Neural progenitor cell (in vitro differentiated cells): Measurements from ENCODE around the gene GDPD3. TPM values are rescaled to one million over a fixed set of nuclear protein-coding genes. Genes with fewer than 3 reads are reported as not detected.

Experiments
- DNase-seq: peaks from one replicate; pipeline ENCODE4 v3.0.0-alpha.2; 2016; ENCODE audit warnings: low spot score
- H2AFZ ChIP-seq: fragments of 200-600 bp; sonication (generic); replicated peaks from 2 replicates; pipeline ENCODE4 v1.6.1; 2016; ENCODE audit warnings: antibody characterized with exemption
- H3F3A ChIP-seq: fragments of 200-600 bp; sonication (generic); 2 replicates; pipeline ENCODE4 v1.6.1; 2016; ENCODE audit warnings: antibody characterized with exemption, low read depth
- H3K27ac ChIP-seq: fragments of 200-600 bp; sonication (generic); 2 replicates; pipeline ENCODE4 v1.5.1; 2016; ENCODE audit warnings: mild to moderate bottlenecking
- H3K27me3 ChIP-seq: fragments of 200-600 bp; sonication (generic); 2 replicates; pipeline ENCODE4 v1.6.1; 2016; ENCODE audit warnings: mild to moderate bottlenecking, moderate library complexity
- H3K36me3 ChIP-seq: fragments of 200-600 bp; sonication (generic); 2 replicates; pipeline ENCODE4 v1.5.1; 2016
- H3K4me1 ChIP-seq: fragments of 200-600 bp; sonication (generic); 2 replicates; pipeline ENCODE4 v1.6.1; 2016; ENCODE audit warnings: mixed run types
- H3K4me2 ChIP-seq: fragments of 200-600 bp; sonication (generic); 2 replicates; pipeline ENCODE4 v1.6.1; 2016
- H3K4me3 ChIP-seq: fragments of 200-600 bp; sonication (generic); 2 replicates; pipeline ENCODE4 v1.5.1; 2016
- H3K79me2 ChIP-seq: fragments of 200-600 bp; sonication (generic); 2 replicates; pipeline ENCODE4 v1.6.1; 2016; ENCODE audit warnings: low read depth
- H3K9ac ChIP-seq: fragments of 200-600 bp; sonication (generic); 2 replicates; pipeline ENCODE4 v1.6.1; 2016
- H3K9me3 ChIP-seq: fragments of 200-600 bp; sonication (generic); 2 replicates; pipeline ENCODE4 v1.5.1; 2016; ENCODE audit warnings: low read depth
- H4K20me1 ChIP-seq: fragments of 200-600 bp; sonication (generic); 2 replicates; pipeline ENCODE4 v1.6.1; 2016; ENCODE audit warnings: low read depth
- H3K27ac Mint-ChIP-seq: 3 replicates; pipeline ENCODE4 v1.8.0; 2021; ENCODE audit warnings: mixed read lengths
- H3K27me3 Mint-ChIP-seq: 2 replicates; pipeline ENCODE4 v1.8.0; 2022; ENCODE audit warnings: low read depth, mild to moderate bottlenecking, inconsistent platforms, moderate library complexity, mixed read lengths; ENCODE audit not compliant: insufficient read depth
- H3K36me3 Mint-ChIP-seq: 3 replicates; pipeline ENCODE4 v1.8.0; 2021; ENCODE audit warnings: mixed read lengths
- H3K4me1 Mint-ChIP-seq: 3 replicates; pipeline ENCODE4 v1.8.0; 2021; ENCODE audit warnings: mixed read lengths
- H3K4me3 Mint-ChIP-seq: 3 replicates; pipeline ENCODE4 v1.8.0; 2021; ENCODE audit warnings: mild to moderate bottlenecking, moderate library complexity, mixed read lengths
- H3K9me3 Mint-ChIP-seq: 3 replicates; pipeline ENCODE4 v1.8.0; 2020; ENCODE audit warnings: mixed read lengths
- CTCF ChIP-seq: fragments of 200-600 bp; sonication (generic); IDR thresholded peaks from 2 replicates; pipeline ENCODE4 v1.5.1; 2017; ENCODE audit warnings: antibody characterized with exemption, mild to moderate bottlenecking
- EZH2 ChIP-seq: fragments of 200-600 bp; sonication (generic); IDR thresholded peaks from 2 replicates; pipeline ENCODE4 v1.6.1; 2017; ENCODE audit warnings: antibody characterized with exemption, mild to moderate bottlenecking, moderate library complexity
- EZH2phosphoT487 ChIP-seq: fragments of 200-600 bp; sonication (generic); IDR thresholded peaks from 2 replicates; pipeline ENCODE4 v1.6.1; 2017; ENCODE audit warnings: antibody characterized with exemption
- total RNA-seq: library from RNA; depleted of rRNA; stranded (reverse); fragments of >200 nt; gene quantifications from 2 replicates; pipeline ENCODE4 v1.2.3, GENCODE V29; 2015; ENCODE audit warnings: low replicate concordance

The GDPD3 gene
- total RNA-seq, 1 donor from 2014 or later, result 0.13 TPM

DNA sequence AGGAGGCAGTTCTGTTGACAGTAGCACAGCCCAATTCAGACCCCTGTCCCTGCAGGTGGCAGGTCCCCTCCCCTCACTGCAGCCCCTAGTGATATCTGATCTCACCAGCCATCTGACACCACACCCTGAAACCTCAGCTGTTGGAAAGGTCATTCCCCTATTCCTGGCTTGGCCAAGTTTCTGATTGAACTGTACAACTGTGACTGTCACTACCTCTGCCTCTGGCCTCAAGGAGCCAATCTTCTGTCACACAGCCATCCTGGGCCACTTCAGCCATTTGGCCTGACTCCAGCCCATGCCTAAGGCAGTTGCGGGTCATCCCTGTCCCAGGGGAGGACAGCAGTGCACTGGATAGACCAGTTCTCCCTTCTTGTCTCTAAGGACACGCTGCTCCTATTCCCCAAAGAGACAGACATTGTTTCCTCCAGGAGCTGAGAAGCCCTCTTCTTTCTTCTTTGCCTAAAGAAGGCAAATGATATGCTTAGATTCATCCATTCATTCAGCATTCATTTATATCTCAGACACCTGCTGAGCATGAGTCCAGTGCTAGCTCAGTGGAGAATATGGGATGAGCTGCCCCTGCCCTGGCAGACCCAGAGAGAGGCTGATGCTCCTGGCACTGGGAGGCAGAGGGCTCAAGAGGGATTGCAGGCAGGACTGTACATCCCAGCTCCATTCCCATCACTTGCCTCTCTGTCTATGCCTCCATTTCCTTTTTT, 52.3 kb downstream of the GDPD3 start:
- Histone ChIP-seq H3K27ac (no peak overlapping the region), H3K9me3 (no peaks in the 10 kb centered on the region), H3K9ac (no peak overlapping the region), H3K4me1 (peaks cover 22% of the 10 kb centered on the region), H3K27me3 (no peaks in the 10 kb centered on the region), H3K79me2 (peaks cover 22% of the 10 kb centered on the region), H2AFZ (no peak overlapping the region), H3K36me3 (no peaks in the 10 kb centered on the region), H3K4me3 (no peak overlapping the region), H3F3A (peaks cover 31% of the 10 kb centered on the region), H4K20me1 (peaks cover 4% of the 10 kb centered on the region), H3K4me2 (peak overlapping the region; percentile 15)
- Mint-ChIP-seq H3K9me3 (no peaks in the 10 kb centered on the region), H3K4me3 (peak overlapping the region; percentile 67), H3K27me3 (peaks cover 4% of the 10 kb centered on the region), H3K4me1 (peaks cover 23% of the 10 kb centered on the region), H3K27ac (peak overlapping the region; percentile 92), H3K36me3 (peaks cover 11% of the 10 kb centered on the region)
- DNase-seq, result no peak
- TF ChIP-seq EZH2phosphoT487 (no peak), EZH2 (no peak), CTCF (no peak)

DNA sequence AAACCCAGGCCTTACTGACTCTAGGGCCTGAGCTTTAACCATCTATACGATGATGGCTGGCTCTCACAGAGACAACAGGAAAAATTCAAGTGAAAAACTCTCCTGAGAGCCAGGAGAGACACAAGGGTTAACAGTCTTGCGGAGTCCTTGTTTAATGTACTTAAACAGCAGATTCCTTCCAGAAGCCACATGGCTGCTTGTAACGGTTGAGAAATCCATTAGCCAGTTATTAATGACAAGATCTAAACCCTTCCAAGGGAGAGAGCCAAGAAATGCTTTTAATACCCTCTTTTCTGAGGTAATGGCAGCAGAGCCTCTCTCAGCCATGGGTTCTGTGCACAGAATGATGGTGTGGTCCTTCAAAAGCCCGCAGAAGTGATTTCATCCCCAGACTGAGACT, 53.0 kb downstream of the GDPD3 start:
- peaks cover 23% of the 10 kb centered on the region for H3K4me1 Mint-ChIP-seq
- H3F3A ChIP-seq, result peaks cover 31% of the 10 kb centered on the region
- peak overlapping the region; percentile 92 for H3K27ac Mint-ChIP-seq
- H3K36me3 ChIP-seq, result no peaks in the 10 kb centered on the region
- no peaks in the 10 kb centered on the region for H3K9me3 ChIP-seq
- H2AFZ ChIP-seq, result no peak overlapping the region
- H3K9me3 Mint-ChIP-seq, result no peaks in the 10 kb centered on the region
- H3K79me2 ChIP-seq, result peaks cover 18% of the 10 kb centered on the region
- peaks cover 11% of the 10 kb centered on the region for H3K36me3 Mint-ChIP-seq
- no peak overlapping the region for H3K9ac ChIP-seq
- peaks cover 4% of the 10 kb centered on the region for H3K27me3 Mint-ChIP-seq
- peaks cover 22% of the 10 kb centered on the region for H3K4me1 ChIP-seq
- DNase-seq, result no peak
- H4K20me1 ChIP-seq, result no peaks in the 10 kb centered on the region
- TF ChIP-seq EZH2phosphoT487 (no peak), CTCF (no peak), EZH2 (no peak)
- H3K4me3 ChIP-seq, result no peak overlapping the region
- H3K27me3 ChIP-seq, result no peaks in the 10 kb centered on the region
- H3K4me3 Mint-ChIP-seq, result peak overlapping the region; percentile 67
- H3K4me2 ChIP-seq, result no peak overlapping the region
- H3K27ac ChIP-seq, result no peak overlapping the region

GRCh38 chr16:30054959-30055553, 58.3 kb downstream of the GDPD3 start:
- H3K27ac Mint-ChIP-seq, result peak overlapping the region; percentile 53
- no peaks in the 10 kb centered on the region for H4K20me1 ChIP-seq
- no peaks in the 10 kb centered on the region for H3K9me3 ChIP-seq
- H3K27ac ChIP-seq, result no peak overlapping the region
- peaks cover 5% of the 10 kb centered on the region for H3K27me3 Mint-ChIP-seq
- H3K9me3 Mint-ChIP-seq, result no peaks in the 10 kb centered on the region
- peaks cover 7% of the 10 kb centered on the region for H3K36me3 Mint-ChIP-seq
- H3F3A ChIP-seq, result peaks cover 27% of the 10 kb centered on the region
- DNase-seq, result peak; percentile 79
- peaks cover 5% of the 10 kb centered on the region for H3K4me1 ChIP-seq
- H3K36me3 ChIP-seq, result no peaks in the 10 kb centered on the region
- H2AFZ ChIP-seq, result no peak overlapping the region
- no peaks in the 10 kb centered on the region for H3K79me2 ChIP-seq
- no peak for TF ChIP-seq EZH2
- TF ChIP-seq CTCF, result peak; percentile 78
- H3K4me1 Mint-ChIP-seq, result peaks cover 26% of the 10 kb centered on the region
- no peak overlapping the region for H3K4me3 ChIP-seq
- H3K9ac ChIP-seq, result no peak overlapping the region
- peak overlapping the region; percentile 88 for H3K4me3 Mint-ChIP-seq
- H3K27me3 ChIP-seq, result no peaks in the 10 kb centered on the region
- no peak overlapping the region for H3K4me2 ChIP-seq

Other genes starting within 250 kb of the GDPD3 start
- 11.7 and 31.5 TPM in 2 replicates for gene SEZ6L2, start 214.0 kb downstream of the GDPD3 start, total RNA-seq
- 0.97 and 4.5 TPM in 2 replicates for gene ASPHD1, start 213.0 kb downstream of the GDPD3 start, total RNA-seq
- gene KCTD13, start 187.3 kb downstream of the GDPD3 start, total RNA-seq, result 3.9 and 12.0 TPM in 2 replicates
- 50.7 and 123 TPM in 2 replicates for gene TMEM219, start 151.5 kb downstream of the GDPD3 start, total RNA-seq
- 13.8 and 49.9 TPM in 2 replicates for gene TAOK2, start 139.7 kb downstream of the GDPD3 start, total RNA-seq
- gene HIRIP3, start 117.9 kb downstream of the GDPD3 start, total RNA-seq, result 4.7 and 14.1 TPM in 2 replicates
- gene INO80E, start 117.3 kb downstream of the GDPD3 start, total RNA-seq, result 104 and 129 TPM in 2 replicates
- 3.1 and 8.1 TPM in 2 replicates for gene DOC2A, start 102.5 kb downstream of the GDPD3 start, total RNA-seq
- not detected in 2 replicates for gene C16orf92, start 90.3 kb downstream of the GDPD3 start, total RNA-seq
- 2.4 and 9.0 TPM in 2 replicates for gene TLCD3B, start 82.3 kb downstream of the GDPD3 start, total RNA-seq
- gene ALDOA, start 47.8 kb downstream of the GDPD3 start, total RNA-seq, result 469 and 981 TPM in 2 replicates
- 93.3 and 166 TPM in 2 replicates for gene PPP4C, start 37.5 kb downstream of the GDPD3 start, total RNA-seq
- gene TBX6, start 21.6 kb downstream of the GDPD3 start, total RNA-seq, result 0.39 and 2.8 TPM in 2 replicates
- gene YPEL3, start 17.3 kb downstream of the GDPD3 start, total RNA-seq, result 6.8 and 30.7 TPM in 2 replicates
- gene MAPK3, start 9.7 kb upstream of the GDPD3 start, total RNA-seq, result 20.9 and 41.1 TPM in 2 replicates
- gene CORO1A, start 70.1 kb upstream of the GDPD3 start, total RNA-seq, result 9.4 and 10.6 TPM in 2 replicates
- gene BOLA2B, start 80.1 kb upstream of the GDPD3 start, total RNA-seq, result 90.4 and 133 TPM in 2 replicates
- 10.4 and 31.7 TPM in 2 replicates for gene SLX1A, start 80.3 kb upstream of the GDPD3 start, total RNA-seq
- 6.2 and 8.5 TPM in 2 replicates for gene SULT1A3, start 85.7 kb upstream of the GDPD3 start, total RNA-seq
- gene NPIPB13, start 134.9 kb upstream of the GDPD3 start, total RNA-seq, result 1.9 and 4.0 TPM in 2 replicates
- gene CD2BP2, start 241.8 kb upstream of the GDPD3 start, total RNA-seq, result 30.4 and 55.1 TPM in 2 replicates